HG02588 (cell line): Measurements from ENCODE around the gene SLK.

Source experiments
- ATAC-seq: cut with Tn5 transposase; IDR thresholded peaks from one replicate; pipeline ENCODE4 v1.9.1; 2021; ENCODE audit warnings: mild to moderate bottlenecking, moderate library complexity; ENCODE audit not compliant: unreplicated experiment

The SLK gene

DNA sequence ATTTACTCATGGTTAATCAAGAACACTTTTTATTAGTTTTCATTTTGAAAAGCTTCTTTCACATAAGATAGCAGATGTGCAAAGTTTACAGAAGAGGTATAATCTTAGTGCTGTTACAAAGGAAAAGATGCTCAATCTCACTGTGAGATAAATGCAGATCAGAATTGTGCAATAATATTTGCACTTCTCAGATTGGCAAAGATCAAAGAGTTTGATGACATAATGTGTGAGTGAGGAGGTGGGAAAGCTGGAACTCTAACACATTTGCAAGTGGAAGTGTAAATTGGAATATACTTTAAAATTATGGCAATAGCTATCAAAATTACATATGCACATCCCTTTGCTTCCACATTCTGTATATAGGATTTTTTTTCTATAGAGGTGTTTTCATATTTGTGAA lies 27.4 kb upstream of the SLK start:
- ATAC-seq, result no peak

- no peak for ATAC-seq
Measured at GRCh38 chr10:103941801-103942200, 25.1 kb upstream of the SLK start.

DNA sequence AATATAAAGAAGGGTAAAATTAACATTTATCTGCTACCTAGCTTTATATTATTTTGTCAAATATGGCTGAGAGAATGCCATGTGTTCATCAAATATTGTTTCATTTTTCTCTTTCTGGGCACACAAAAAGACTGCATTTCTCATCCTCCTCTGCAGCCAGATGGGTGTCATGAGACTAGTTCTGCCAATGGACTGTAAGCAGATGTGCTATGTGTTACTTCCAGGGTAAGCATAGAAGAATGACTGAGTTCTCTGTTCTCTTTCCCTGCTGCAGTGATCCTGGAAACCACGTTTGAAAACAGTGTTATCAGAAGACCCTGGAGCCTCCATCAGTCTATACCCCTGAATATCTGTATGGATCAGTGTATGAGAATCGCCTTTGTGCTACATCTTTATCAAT lies 24.1 kb upstream of the SLK start:
- ATAC-seq, result no peak

DNA sequence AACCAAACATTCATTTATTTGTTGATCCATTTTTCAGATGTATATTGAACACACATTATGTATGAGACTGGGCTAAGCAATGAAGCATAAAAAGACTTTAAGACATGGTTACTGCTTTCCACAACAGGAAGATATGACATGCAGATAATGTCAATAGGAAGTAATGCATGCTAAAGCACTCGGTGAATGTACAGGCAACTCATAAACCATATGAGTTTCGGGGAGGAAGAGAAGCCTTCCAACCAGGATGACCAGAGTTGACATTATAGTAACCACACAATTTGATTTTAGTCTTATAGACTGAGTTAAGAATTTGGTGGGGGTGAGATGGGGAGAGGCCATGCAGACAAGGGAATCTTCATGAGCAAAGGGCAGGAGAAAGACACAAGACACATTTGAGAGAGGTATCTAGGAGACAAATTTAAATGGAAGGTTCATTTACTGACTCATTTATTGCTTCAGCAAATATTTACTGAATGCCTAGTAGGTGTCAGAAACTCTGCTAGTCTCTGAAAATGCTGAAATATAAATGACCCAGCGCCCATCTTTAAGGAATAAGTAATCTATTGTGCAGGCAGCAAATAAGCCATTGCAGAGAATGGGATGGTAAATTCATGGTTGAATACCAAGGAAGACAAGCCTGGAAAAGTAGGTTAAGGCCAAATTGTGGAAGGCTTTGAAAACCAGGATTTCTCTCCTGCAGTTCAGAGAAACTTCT lies 19.0 kb upstream of the SLK start:
- no peak for ATAC-seq

- ATAC-seq, result no peak
Measured at GRCh38 chr10:103949728-103950127, 17.2 kb upstream of the SLK start.

GRCh38 chr10:103951183-103951582 lies 15.8 kb upstream of the SLK start:
- ATAC-seq, result no peak

GRCh38 chr10:103951942-103952341 lies 15.0 kb upstream of the SLK start:
- ATAC-seq, result no peak

DNA sequence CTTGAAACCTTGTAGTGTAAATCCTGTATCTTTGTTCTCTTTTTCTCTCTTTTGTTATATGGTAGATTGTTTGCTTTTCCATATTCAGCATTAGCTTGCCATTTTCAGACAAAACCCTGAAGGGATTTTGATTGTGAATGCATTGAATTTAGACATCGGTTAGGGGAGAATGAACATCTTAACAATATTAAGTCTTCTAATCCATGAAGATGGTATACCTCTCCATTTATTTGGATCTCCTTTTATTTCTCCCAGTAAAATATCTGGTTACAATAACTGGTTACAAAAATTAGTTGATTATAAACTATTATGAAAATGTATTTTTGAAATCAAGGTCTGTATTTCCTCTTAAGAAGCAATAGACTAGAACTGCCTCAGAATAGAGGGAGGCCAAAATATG lies 12.4 kb upstream of the SLK start:
- ATAC-seq, result no peak

- no peak for ATAC-seq
Measured at GRCh38 chr10:103958996-103959395, 7.9 kb upstream of the SLK start.

DNA sequence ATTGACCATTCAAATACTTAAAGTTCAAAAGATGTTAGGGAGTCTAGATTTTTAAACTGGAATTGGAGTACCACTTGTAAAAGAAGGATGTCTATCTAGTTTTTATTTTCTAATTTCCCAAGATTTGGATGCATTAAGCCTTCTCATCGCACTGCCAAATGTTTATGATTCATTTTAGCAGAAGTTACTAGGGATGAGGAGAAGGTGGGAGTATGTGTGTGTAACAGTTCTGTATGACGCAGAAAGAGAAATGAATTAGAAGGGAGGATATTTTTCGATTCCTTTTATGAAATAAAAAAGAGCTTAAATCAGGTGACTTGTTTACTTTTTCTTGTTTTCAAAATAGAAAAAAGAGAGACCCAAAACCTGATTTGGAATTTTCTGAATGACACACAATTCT lies 6.8 kb upstream of the SLK start:
- no peak for ATAC-seq

- peak; percentile 39 for ATAC-seq
Measured at GRCh38 chr10:103967448-103968071, 620 bp downstream of the SLK start.

- ATAC-seq, result no peak
Measured at GRCh38 chr10:103968441-103969391, 1.8 kb downstream of the SLK start.

GRCh38 chr10:103969436-103969835 lies 2.5 kb downstream of the SLK start:
- no peak for ATAC-seq

DNA sequence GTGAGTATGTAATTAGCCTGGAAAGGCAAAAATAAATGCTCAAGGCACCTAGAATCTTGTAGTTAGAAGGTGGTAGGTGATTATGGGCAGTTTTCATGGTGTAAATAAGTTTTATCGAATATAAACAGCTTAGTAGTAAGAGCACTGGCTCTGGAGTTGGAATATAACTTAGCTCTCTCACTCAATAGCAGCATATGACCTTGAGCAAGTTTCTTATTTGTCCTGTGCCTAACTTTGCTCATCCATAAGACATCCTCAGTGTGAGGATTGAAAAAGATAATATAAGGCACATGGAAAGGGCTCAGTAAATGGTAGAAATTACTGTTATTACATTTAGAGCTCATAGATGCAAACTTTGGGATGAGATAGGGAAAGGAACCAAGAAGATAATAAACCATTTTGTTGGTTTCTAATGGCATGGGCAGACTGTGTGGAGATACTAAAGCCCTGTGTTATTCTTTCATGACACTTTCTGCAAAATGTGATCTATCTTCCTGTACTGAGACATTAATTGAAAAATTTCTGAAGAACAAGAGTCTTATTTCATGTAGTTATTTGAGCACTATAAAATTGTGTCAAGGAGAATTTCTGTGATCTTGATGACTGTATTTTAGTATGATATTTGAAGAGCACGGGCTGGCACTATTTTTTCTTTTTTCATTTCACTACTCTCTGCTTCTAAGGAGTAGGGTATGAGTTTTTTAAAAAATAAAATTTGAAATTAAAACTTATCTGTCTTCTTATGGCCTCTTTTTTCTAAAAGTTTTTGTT lies 3.1 kb downstream of the SLK start:
- no peak for ATAC-seq

- ATAC-seq, result no peak
Measured at GRCh38 chr10:103975169-103975568, 8.2 kb downstream of the SLK start.

DNA sequence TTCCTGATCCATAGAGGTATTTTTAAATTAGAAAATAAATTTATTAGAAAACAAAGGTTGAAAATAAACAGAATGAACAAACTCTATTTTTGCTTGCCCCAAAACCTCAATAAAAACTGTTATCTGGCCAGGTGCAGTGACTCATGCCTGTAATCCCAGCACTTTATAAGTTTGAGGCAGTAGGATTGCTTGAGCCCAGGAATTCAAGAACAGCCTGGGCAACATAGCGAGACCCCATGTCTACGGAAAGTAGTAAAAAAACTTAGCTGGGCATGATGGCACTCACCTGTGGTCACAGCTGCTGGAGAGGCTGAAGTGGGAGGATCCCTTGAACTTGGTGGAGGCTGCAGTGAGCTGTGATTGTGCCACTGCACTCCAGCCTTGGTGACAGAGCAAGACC lies 10.3 kb downstream of the SLK start:
- ATAC-seq, result no peak

DNA sequence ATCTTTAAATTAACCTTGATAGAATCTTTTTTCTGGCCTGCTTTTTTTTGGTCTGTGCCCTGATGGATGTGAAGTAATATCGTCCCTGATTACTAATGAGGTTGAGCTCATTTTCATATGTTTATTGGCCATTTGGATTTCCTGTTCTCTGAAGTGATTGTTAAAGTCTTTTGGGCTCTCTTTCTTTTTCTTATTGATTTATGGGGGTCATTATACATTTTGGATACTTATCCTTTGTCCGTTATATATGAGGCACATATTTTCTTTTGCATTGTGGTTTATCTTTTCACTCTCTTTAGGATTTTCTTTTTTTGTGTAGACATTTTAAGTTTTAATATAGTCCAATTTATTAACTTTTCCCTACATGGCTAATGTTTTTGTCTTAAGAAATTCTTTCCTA lies 12.6 kb downstream of the SLK start:
- no peak for ATAC-seq

GRCh38 chr10:103980288-103980906 lies 13.5 kb downstream of the SLK start:
- ATAC-seq, result no peak

- ATAC-seq, result no peak
Measured at GRCh38 chr10:103982639-103983038, 15.7 kb downstream of the SLK start.

DNA sequence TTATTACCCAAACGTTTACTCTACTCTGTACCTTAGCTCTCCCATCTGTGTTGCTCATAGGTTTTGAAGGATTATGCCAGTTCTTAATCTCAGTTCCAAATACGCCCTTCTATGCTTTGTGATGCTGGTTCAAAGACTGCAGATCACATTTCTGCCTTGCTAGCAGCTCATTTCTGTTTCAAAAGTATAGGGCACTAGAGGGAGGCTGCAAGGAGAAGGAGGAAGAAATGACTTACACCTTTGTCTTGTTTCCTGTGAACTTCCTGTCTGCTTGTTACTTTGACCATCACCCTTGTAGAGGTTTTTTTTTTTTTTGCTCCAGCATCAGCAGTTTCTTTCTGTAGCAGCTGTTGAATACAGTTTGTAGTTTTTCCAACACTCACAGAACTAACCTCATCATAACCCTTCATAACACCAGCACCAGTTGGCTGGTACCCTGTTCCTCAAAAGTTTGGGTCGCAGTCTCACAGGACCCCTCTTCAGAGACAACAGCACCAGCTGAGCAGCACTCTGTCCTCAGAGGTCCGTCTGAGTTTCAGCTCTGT lies 16.5 kb downstream of the SLK start:
- ATAC-seq, result no peak
